Natural killer cell (primary cell): ENCODE results near the gene CSNK2A3. TPM values are rescaled to one million over a fixed set of nuclear protein-coding genes. Genes with fewer than 3 reads are reported as not detected.

Source experiments
- ATAC-seq, 3 donors: fragments of 150-1000 bp in 2 of 3; fragments of 200-7000 bp in 1 of 3; cut with Tn5 transposase; 1 replicate in 1 of 3; 2 replicates in 2 of 3; pipeline ENCODE4 v1.10.0; 2021; ENCODE audit warnings: mild to moderate bottlenecking in 2 of 3, moderate library complexity in 2 of 3
- DNase-seq, 2 donors: peaks; one replicate each; pipeline versions ENCODE4 v3.0.0 to v3.0.0-alpha.2; 2013 to 2021; ENCODE audit warnings: mixed read lengths in 1 of 2
- H3K27ac ChIP-seq: one replicate; pipeline ENCODE4 v1.5.1; 2013; ENCODE audit warnings: mild to moderate bottlenecking, low read length
- H3K27me3 ChIP-seq: one replicate; pipeline ENCODE4 v1.6.1; 2013; ENCODE audit warnings: low read length; ENCODE audit not compliant: control insufficient read depth, insufficient read depth
- H3K36me3 ChIP-seq: one replicate; pipeline ENCODE4 v1.6.1; 2013; ENCODE audit warnings: low read length; ENCODE audit not compliant: control insufficient read depth, insufficient read depth
- H3K4me1 ChIP-seq: one replicate; pipeline ENCODE4 v1.6.1; 2013; ENCODE audit warnings: low read length; ENCODE audit not compliant: control insufficient read depth, insufficient read depth
- H3K4me3 ChIP-seq: one replicate; pipeline ENCODE4 v1.5.1; 2013; ENCODE audit warnings: low read length
- H3K9me3 ChIP-seq: one replicate; pipeline ENCODE4 v1.6.1; 2013; ENCODE audit warnings: low read length; ENCODE audit not compliant: control insufficient read depth, insufficient read depth
- H3K27ac Mint-ChIP-seq, 2 donors: one replicate each; pipeline ENCODE4 v1.8.0; 2022; ENCODE audit warnings: mild to moderate bottlenecking in 2 of 2, mixed read lengths in 2 of 2, moderate library complexity in 1 of 2
- H3K27me3 Mint-ChIP-seq, 2 donors: one replicate each; pipeline ENCODE4 v1.8.0; 2022; ENCODE audit warnings: low read depth in 2 of 2, mixed read lengths in 2 of 2
- H3K36me3 Mint-ChIP-seq: one replicate; pipeline ENCODE4 v1.8.0; 2022; ENCODE audit warnings: mixed read lengths
- H3K4me1 Mint-ChIP-seq, 2 donors: one replicate each; pipeline ENCODE4 v1.8.0; 2022; ENCODE audit warnings: mixed read lengths in 2 of 2
- H3K4me3 Mint-ChIP-seq: one replicate; pipeline ENCODE4 v1.8.0; 2022; ENCODE audit warnings: mild to moderate bottlenecking, moderate library complexity, mixed read lengths
- H3K9me3 Mint-ChIP-seq, 2 donors: one replicate each; pipeline ENCODE4 v1.8.0; 2022; ENCODE audit warnings: mixed read lengths in 2 of 2
- WGBS: methylation state at CpG from one replicate; pipeline ENCODE4 v1.1.7; 2013; ENCODE audit warnings: missing lambda C conversion rate; ENCODE audit not compliant: insufficient coverage; 5-methylcytosine and 5-hydroxymethylcytosine counted together
- intact Hi-C: fragments of 100-400 bp; cut with micrococcal nuclease; formaldehyde crosslinking; loops from one replicate; pipeline ENCODE4 v1.14.2; 2022
- total RNA-seq, 4 donors: library from RNA; stranded (reverse); fragments of 120-200 nt in 1 of 4; gene quantifications; one replicate each; pipeline versions ENCODE4 v1.2.3 to v1.2.4, GENCODE V29; 2013 to 2022
- TF ChIP-seq, protein P1 (sequence below): fragments of 200-600 bp; IDR thresholded peaks from one replicate; pipeline ENCODE4 v1.8.0; 2022; ENCODE audit warnings: antibody characterized with exemption

The CSNK2A3 gene
- total RNA-seq, 3 donors from 2014 or later (not counting 1 experiment from before 2014, with no cell fraction given): 0.33 to 1.1 TPM; not detected in 1

DNA sequence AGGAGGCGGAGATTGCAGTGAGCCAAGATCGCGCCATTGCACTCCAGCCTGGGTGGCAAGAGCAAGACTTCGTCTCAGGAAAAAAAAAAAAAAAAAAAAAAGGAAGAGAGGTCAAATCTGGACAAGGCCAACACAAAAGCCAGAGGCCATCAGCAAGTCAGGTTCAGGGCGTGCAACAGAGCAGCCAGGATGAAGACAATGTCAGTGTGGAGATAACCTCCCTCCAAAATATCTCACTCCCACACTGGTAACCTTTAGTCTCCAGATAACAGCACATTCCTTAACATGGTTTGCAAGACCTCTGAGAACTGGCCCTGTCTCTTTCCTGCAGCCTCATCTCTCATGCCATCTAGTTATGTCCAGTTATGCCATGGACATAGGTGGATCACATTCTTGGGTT, 4.7 kb downstream of the CSNK2A3 start:
- H3K4me3 ChIP-seq: no peak overlapping the region
- Mint-ChIP-seq H3K27me3 (peaks cover 10 to 11% of the 10 kb centered on the region in 2 donors), H3K36me3 (no peaks in the 10 kb centered on the region), H3K4me1 (no peaks in the 10 kb centered on the region), H3K4me3 (no peak overlapping the region), H3K9me3 (no peaks in the 10 kb centered on the region), H3K27ac (no peak overlapping the region)
- H3K36me3 ChIP-seq: no peaks in the 10 kb centered on the region
- TF ChIP-seq, protein P1, sequence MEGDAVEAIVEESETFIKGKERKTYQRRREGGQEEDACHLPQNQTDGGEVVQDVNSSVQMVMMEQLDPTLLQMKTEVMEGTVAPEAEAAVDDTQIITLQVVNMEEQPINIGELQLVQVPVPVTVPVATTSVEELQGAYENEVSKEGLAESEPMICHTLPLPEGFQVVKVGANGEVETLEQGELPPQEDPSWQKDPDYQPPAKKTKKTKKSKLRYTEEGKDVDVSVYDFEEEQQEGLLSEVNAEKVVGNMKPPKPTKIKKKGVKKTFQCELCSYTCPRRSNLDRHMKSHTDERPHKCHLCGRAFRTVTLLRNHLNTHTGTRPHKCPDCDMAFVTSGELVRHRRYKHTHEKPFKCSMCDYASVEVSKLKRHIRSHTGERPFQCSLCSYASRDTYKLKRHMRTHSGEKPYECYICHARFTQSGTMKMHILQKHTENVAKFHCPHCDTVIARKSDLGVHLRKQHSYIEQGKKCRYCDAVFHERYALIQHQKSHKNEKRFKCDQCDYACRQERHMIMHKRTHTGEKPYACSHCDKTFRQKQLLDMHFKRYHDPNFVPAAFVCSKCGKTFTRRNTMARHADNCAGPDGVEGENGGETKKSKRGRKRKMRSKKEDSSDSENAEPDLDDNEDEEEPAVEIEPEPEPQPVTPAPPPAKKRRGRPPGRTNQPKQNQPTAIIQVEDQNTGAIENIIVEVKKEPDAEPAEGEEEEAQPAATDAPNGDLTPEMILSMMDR: no peak
- 85% methylated on average over 5 of the region's 5 CpGs for WGBS
- no peaks in the 10 kb centered on the region for H3K27me3 ChIP-seq
- H3K9me3 ChIP-seq: no peaks in the 10 kb centered on the region
- ATAC-seq: no peak
- intact Hi-C loops: no loop called here
- no peaks in the 10 kb centered on the region for H3K4me1 ChIP-seq
- no peak for DNase-seq
- H3K27ac ChIP-seq: no peak overlapping the region

DNA sequence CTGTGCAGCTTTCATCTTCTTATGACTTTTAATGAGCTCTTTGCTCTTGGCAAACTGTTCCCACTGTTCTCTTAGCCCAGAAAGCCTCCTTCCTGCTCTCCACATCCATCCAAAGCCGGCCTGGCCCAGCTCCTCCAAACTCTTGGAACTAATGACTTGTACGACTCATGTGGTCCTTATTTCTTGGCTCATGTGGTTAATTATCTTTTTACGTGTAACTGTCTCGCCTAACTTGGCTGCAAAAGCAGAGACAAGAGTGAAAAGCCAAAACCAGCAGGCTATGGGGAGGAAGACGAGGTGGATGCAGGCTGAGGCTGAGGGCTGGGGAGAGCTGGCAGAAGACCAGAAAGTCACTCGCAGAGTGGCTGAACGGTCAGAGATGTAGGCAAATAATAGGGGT, 5.5 kb downstream of the CSNK2A3 start:
- no peak overlapping the region for H3K4me3 Mint-ChIP-seq
- H3K27ac ChIP-seq: no peak overlapping the region
- H3K9me3 Mint-ChIP-seq: no peaks in the 10 kb centered on the region
- peaks cover 10 to 11% of the 10 kb centered on the region in 2 donors for H3K27me3 Mint-ChIP-seq
- H3K27ac Mint-ChIP-seq: no peak overlapping the region
- H3K27me3 ChIP-seq: no peaks in the 10 kb centered on the region
- no peaks in the 10 kb centered on the region for H3K4me1 ChIP-seq
- no peaks in the 10 kb centered on the region for H3K36me3 Mint-ChIP-seq
- intact Hi-C loops: no loop called here
- WGBS: 85% methylated on average over 7 of the region's 7 CpGs
- no peaks in the 10 kb centered on the region for H3K36me3 ChIP-seq
- no peak for DNase-seq
- H3K4me1 Mint-ChIP-seq: no peaks in the 10 kb centered on the region
- H3K9me3 ChIP-seq: no peaks in the 10 kb centered on the region
- no peak overlapping the region for H3K4me3 ChIP-seq
- TF ChIP-seq, protein P1: no peak
- ATAC-seq: no peak

DNA sequence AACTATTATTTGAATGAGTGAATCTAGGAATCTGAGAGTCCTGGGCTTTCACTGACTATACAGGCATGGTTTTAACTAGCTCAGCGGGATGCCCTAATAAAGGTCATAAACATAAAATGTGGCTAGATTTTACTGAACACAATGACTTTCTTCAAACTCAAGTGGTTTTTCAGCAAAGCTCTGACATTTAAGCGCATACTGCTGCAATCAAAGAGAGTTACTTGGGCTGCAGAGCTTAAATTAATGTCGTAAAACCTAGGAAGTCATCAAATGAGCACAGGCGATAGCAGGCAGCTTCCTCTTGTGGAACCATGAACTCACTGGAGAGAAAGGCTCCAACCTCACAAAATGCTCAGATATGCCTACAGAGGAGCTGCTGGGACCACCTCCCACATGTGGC, 6.7 kb downstream of the CSNK2A3 start:
- Mint-ChIP-seq H3K9me3 (no peaks in the 10 kb centered on the region), H3K27me3 (peaks cover 10 to 11% of the 10 kb centered on the region in 2 donors), H3K4me1 (no peaks in the 10 kb centered on the region), H3K27ac (no peak overlapping the region), H3K36me3 (no peaks in the 10 kb centered on the region), H3K4me3 (no peak overlapping the region)
- TF ChIP-seq, protein P1: no peak
- no peaks in the 10 kb centered on the region for H3K36me3 ChIP-seq
- 66% methylated on average over 4 of the region's 4 CpGs for WGBS
- no peaks in the 10 kb centered on the region for H3K27me3 ChIP-seq
- DNase-seq (no peak), ATAC-seq (no peak)
- H3K4me1 ChIP-seq: no peaks in the 10 kb centered on the region
- no peak overlapping the region for H3K27ac ChIP-seq
- no peaks in the 10 kb centered on the region for H3K9me3 ChIP-seq
- intact Hi-C loops: no loop called here
- no peak overlapping the region for H3K4me3 ChIP-seq

DNA sequence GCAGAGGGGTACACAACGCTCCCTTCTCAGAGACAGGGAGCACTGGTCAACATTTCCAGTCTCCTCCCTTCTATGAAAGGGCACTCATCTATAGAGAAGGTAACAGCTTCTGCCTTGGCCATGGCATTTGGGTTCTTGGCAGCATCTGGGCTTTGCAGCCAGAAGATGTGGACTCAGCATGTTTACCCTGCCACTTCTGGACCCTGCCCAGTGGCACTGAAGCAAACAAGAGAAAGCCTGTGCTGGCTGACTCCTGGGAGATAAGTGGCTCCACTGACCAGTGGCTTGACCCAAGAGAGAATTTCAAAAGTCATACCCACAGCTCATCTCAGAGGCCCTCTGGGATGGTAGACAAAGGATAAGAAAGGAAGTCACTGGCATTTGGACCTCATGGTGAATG, 8.0 kb downstream of the CSNK2A3 start:
- Histone ChIP-seq H3K27ac (no peak overlapping the region), H3K4me3 (no peak overlapping the region), H3K36me3 (no peaks in the 10 kb centered on the region), H3K27me3 (no peaks in the 10 kb centered on the region), H3K4me1 (no peaks in the 10 kb centered on the region), H3K9me3 (no peaks in the 10 kb centered on the region)
- ATAC-seq (no peak), DNase-seq (no peak)
- Mint-ChIP-seq H3K27ac (no peak overlapping the region), H3K9me3 (no peaks in the 10 kb centered on the region), H3K4me1 (no peaks in the 10 kb centered on the region), H3K36me3 (no peaks in the 10 kb centered on the region), H3K4me3 (no peak overlapping the region), H3K27me3 (peaks cover 8 to 14% of the 10 kb centered on the region in 2 donors)
- intact Hi-C loops: no loop called here
- TF ChIP-seq, protein P1: no peak
- 84% methylated on average over 1 of the region's 1 CpG for WGBS
